ENCODE measurements around the gene FBXO3. TPM values are rescaled to one million over a fixed set of nuclear protein-coding genes. Genes with fewer than 3 reads are reported as not detected.
"Not testable (repeated sequence)": the region's sequence is repeated elsewhere in the genome, so short reads cannot be mapped to it uniquely, and the experiment has no call there.

The FBXO3 gene
- 33.3 and 43.4 TPM in 2 replicates for polyA plus RNA-seq (2011; rRNA removed)
- 19.1 and 38.4 TPM in 2 replicates for polyA minus RNA-seq (2011; rRNA and poly(A)+ RNA removed)

- ChIA-PET POLR2A (interaction anchor here (0.8 to 1.3 kb wide), 2 partner anchors 38 to 73 kb away, joined by 4 read pairs; partner anchors contain the start of gene C11orf91), CTCF (interaction anchor here (0.9 kb wide), 1 partner anchor 34 kb away, joined by 4 read pairs; no protein-coding TSS in a partner anchor)
- no peak for TF ChIP-seq CTCF (IDR thresholded peaks at IDR 0.05; ENCODE audit: low read depth, low read length)
- Histone ChIP-seq H3K27ac (ENCODE audit: low read depth, low read length) (peak within 1 kb of the TSS; percentile 21), H3K9me3 (ENCODE audit: control insufficient read depth, insufficient read depth, low read length) (no peaks in the 10 kb centered on the region), H3K4me3 (ENCODE audit: low read depth, low read length) (peak within 1 kb of the TSS; percentile 92), H3K27me3 (ENCODE audit: control insufficient read depth, insufficient read depth, low read length) (no peaks in the 10 kb centered on the region)
- DNase-seq (ENCODE audit: low read depth, low spot score), result peak; percentile 29
Measured at GRCh38 chr11:33773987-33774735, at the start of gene FBXO3. FBXO3 (minus strand) TSS chr11:33774520; CDS start chr11:33774497, 23 bp downstream.

- DNase-seq (ENCODE audit: low read depth, low spot score); H3K27ac ChIP-seq (ENCODE audit: low read depth, low read length); POLR2A ChIA-PET; H3K9me3 ChIP-seq (ENCODE audit: control insufficient read depth, insufficient read depth, low read length); H3K4me3 ChIP-seq (ENCODE audit: low read depth, low read length): not testable (repeated sequence)
- H3K27me3 ChIP-seq (ENCODE audit: control insufficient read depth, insufficient read depth, low read length), result peaks cover 45% of the 10 kb centered on the region
- CTCF ChIA-PET, result interaction anchor here (1.3 kb wide), 1 partner anchor 165 kb away, joined by 5 read pairs; no protein-coding TSS in a partner anchor
Measured at GRCh38 chr11:33822981-33823380, 48.7 kb upstream of the FBXO3 start.

- TF ChIP-seq CTCF (IDR thresholded peaks at IDR 0.05; ENCODE audit: low read depth, low read length), result no peak
- H3K4me3 ChIP-seq (ENCODE audit: low read depth, low read length), result no peak overlapping the region
- peaks cover 41% of the 10 kb centered on the region for H3K27me3 ChIP-seq (ENCODE audit: control insufficient read depth, insufficient read depth, low read length)
- ChIA-PET POLR2A (no interaction called here), CTCF (interaction anchor here (6.4 kb wide), 1 partner anchor 13 kb away, joined by 44 read pairs; no protein-coding TSS in a partner anchor)
- H3K9me3 ChIP-seq (ENCODE audit: control insufficient read depth, insufficient read depth, low read length), result no peaks in the 10 kb centered on the region
- DNase-seq (ENCODE audit: low read depth, low spot score), result no peak
- H3K27ac ChIP-seq (ENCODE audit: low read depth, low read length), result no peak overlapping the region
Measured at GRCh38 chr11:33819278-33820035, 45.1 kb upstream of the FBXO3 start.

GRCh38 chr11:33808228-33808828 lies 34.0 kb upstream of the FBXO3 start:
- TF ChIP-seq CTCF (IDR thresholded peaks at IDR 0.05; ENCODE audit: low read depth, low read length), result peak; percentile 94
- POLR2A ChIA-PET, result interaction anchor here (0.7 kb wide), 1 partner anchor 27 kb away, joined by 4 read pairs; no protein-coding TSS in a partner anchor
- Histone ChIP-seq H3K9me3 (ENCODE audit: control insufficient read depth, insufficient read depth, low read length) (no peaks in the 10 kb centered on the region), H3K27me3 (ENCODE audit: control insufficient read depth, insufficient read depth, low read length) (peaks cover 3% of the 10 kb centered on the region), H3K4me3 (ENCODE audit: low read depth, low read length) (no peak overlapping the region), H3K27ac (ENCODE audit: low read depth, low read length) (no peak overlapping the region)
- DNase-seq (ENCODE audit: low read depth, low spot score), result peak; percentile 63
- CTCF ChIA-PET, result interaction anchor here (0.6 to 8.2 kb wide), 37 partner anchors 8 to 944 kb away, joined by 3 to 206 read pairs (median 4); no protein-coding TSS in a partner anchor

- ChIA-PET CTCF (interaction anchor here (1.1 to 8.2 kb wide), 3 partner anchors 12 to 53 kb away, joined by 3 to 206 read pairs (median 44); no protein-coding TSS in a partner anchor), POLR2A (no interaction called here)
- Histone ChIP-seq H3K4me3 (ENCODE audit: low read depth, low read length) (no peak overlapping the region), H3K27ac (ENCODE audit: low read depth, low read length) (no peak overlapping the region), H3K9me3 (ENCODE audit: control insufficient read depth, insufficient read depth, low read length) (no peaks in the 10 kb centered on the region), H3K27me3 (ENCODE audit: control insufficient read depth, insufficient read depth, low read length) (peaks cover 7% of the 10 kb centered on the region)
- TF ChIP-seq CTCF (IDR thresholded peaks at IDR 0.05; ENCODE audit: low read depth, low read length), result no peak
- DNase-seq (ENCODE audit: low read depth, low spot score), result no peak
Measured at GRCh38 chr11:33804471-33804870, 30.2 kb upstream of the FBXO3 start.

All from AG04450 (cell line).